Measurements from ENCODE around the gene PAGE1.

DNA sequence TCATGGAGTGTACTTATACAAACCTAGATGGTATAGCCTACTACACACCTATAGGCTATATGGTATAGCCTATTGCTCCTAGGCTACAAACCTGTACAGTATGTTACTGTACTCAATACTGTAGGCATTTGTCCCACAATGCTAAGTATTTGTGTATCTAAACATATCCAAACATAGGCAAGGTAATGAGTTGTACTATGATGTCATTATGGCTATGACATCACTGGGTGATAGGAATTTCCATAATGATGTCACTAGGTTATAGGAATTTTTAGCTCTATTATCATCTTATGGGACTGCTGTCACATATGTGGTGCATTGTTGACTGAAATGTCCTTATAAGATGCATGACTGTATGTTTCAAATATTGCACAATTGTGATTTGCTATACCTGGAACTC, 5.5 kb upstream of the PAGE1 start:
- TF ChIP-seq, protein P1, sequence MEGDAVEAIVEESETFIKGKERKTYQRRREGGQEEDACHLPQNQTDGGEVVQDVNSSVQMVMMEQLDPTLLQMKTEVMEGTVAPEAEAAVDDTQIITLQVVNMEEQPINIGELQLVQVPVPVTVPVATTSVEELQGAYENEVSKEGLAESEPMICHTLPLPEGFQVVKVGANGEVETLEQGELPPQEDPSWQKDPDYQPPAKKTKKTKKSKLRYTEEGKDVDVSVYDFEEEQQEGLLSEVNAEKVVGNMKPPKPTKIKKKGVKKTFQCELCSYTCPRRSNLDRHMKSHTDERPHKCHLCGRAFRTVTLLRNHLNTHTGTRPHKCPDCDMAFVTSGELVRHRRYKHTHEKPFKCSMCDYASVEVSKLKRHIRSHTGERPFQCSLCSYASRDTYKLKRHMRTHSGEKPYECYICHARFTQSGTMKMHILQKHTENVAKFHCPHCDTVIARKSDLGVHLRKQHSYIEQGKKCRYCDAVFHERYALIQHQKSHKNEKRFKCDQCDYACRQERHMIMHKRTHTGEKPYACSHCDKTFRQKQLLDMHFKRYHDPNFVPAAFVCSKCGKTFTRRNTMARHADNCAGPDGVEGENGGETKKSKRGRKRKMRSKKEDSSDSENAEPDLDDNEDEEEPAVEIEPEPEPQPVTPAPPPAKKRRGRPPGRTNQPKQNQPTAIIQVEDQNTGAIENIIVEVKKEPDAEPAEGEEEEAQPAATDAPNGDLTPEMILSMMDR (IDR thresholded peaks at IDR 0.05; ENCODE audit: extremely low read depth in 1 of 2, insufficient read depth in 1 of 2, low read depth in 1 of 2, low read length in 2 of 2): no peak
- TF ChIP-seq, protein P2, sequence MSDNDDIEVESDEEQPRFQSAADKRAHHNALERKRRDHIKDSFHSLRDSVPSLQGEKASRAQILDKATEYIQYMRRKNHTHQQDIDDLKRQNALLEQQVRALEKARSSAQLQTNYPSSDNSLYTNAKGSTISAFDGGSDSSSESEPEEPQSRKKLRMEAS (IDR thresholded peaks at IDR 0.05; ENCODE audit: insufficient read depth, insufficient read length): no peak
- TF ChIP-seq MYC (IDR thresholded peaks at IDR 0.05; ENCODE audit: low read depth, low read length) (no peak), POLR2A (IDR thresholded peaks at IDR 0.05; ENCODE audit: low read depth, low read length) (no peak), EZH2 (IDR thresholded peaks at IDR 0.05; ENCODE audit: borderline replicate concordance, low read depth, low read length, severe bottlenecking) (no peak), FOS (IDR thresholded peaks at IDR 0.05; ENCODE audit: borderline replicate concordance, insufficient read depth, low read length) (no peak), POLR2AphosphoS5 (IDR thresholded peaks at IDR 0.05; ENCODE audit: insufficient read depth, low read depth, low read length) (no peak)
